GM12878 (cell line): ENCODE measurements around the gene RAPH1. TPM values are rescaled to one million over a fixed set of nuclear protein-coding genes. Genes with fewer than 3 reads are reported as not detected.

ENCODE experiments used
- ATAC-seq: fragments of 200-7000 bp; cut with Tn5 transposase; 3 replicates; pipeline ENCODE4 v1.9.1; 2020; ENCODE audit warnings: mild to moderate bottlenecking, moderate library complexity
- BruUV-seq: library from RNA; stranded (reverse); fragments of 400-500 nt; replicated peaks from 2 replicates; lab custom pipeline; 2021; lab: Mats Ljungman, UMichigan
- CTCF ChIA-PET: fragments of 300-600 bp; sonication (Branson Sonifier 250); formaldehyde crosslinking; extraction: SDS; loops from one replicate; lab custom pipeline; 2021; ENCODE audit warnings: inconsistent platforms; lab: Yijun Ruan, JAX
- POLR2A ChIA-PET: fragments of 350-600 bp; formaldehyde crosslinking; extraction: SDS; loops from one replicate; lab custom pipeline; 2021; ENCODE audit warnings: inconsistent platforms; lab: Charles Lee
- RAD21 ChIA-PET: fragments of 300-600 bp; sonication (Branson Sonifier 250); formaldehyde crosslinking; loops from one replicate; lab custom pipeline; 2023; ENCODE audit warnings: antibody characterized with exemption; ENCODE audit not compliant: unreplicated experiment; lab: Charles Lee
- SMC1A ChIA-PET: fragments of 300-600 bp; sonication (Branson Sonifier 250); formaldehyde crosslinking; loops from one replicate; lab custom pipeline; 2023; ENCODE audit not compliant: unreplicated experiment, uncharacterized antibody; lab: Charles Lee
- DNase-seq: peaks from one replicate; pipeline ENCODE4 v3.0.0-alpha.2; 2011; ENCODE audit warnings: low read depth, low spot score
- FAIRE-seq: peaks from 3 replicates; lab custom pipeline; 2011; peaks lifted over from hg19 to GRCh38; lab: Jason Lieb, UNC
- H2AFZ ChIP-seq: 2 replicates; pipeline ENCODE4 v1.6.0; 2011; ENCODE audit warnings: low read depth, low read length, control low read depth; ENCODE audit not compliant: control insufficient read depth
- H3K27ac ChIP-seq: 2 replicates; pipeline ENCODE4 v1.5.1; 2011; ENCODE audit warnings: control low read depth; ENCODE audit not compliant: control insufficient read depth, insufficient read depth
- H3K27me3 ChIP-seq, 2 experiments: replicated peaks in 1 of 2; 2 replicates each; pipeline versions ENCODE4 v1.6.0 to v1.6.1; 2011; ENCODE audit warnings: low read length in 1 of 2; ENCODE audit not compliant: control insufficient read depth in 2 of 2, insufficient read depth in 2 of 2
- H3K36me3 ChIP-seq, 2 experiments: 2 replicates each; pipeline ENCODE4 v1.5.1; 2011; ENCODE audit warnings: low read length in 1 of 2; ENCODE audit not compliant: control insufficient read depth in 2 of 2, insufficient read depth in 2 of 2
- H3K4me1 ChIP-seq: 2 replicates; pipeline ENCODE4 v1.6.1; 2011; ENCODE audit warnings: mild to moderate bottlenecking, low read length, moderate library complexity, mixed read lengths; ENCODE audit not compliant: control insufficient read depth, insufficient read depth
- H3K4me2 ChIP-seq: 2 replicates; pipeline ENCODE4 v1.6.0; 2011; ENCODE audit warnings: control low read depth; ENCODE audit not compliant: control insufficient read depth, insufficient read depth
- H3K4me3 ChIP-seq: fragments of 200-600 bp; sonication (generic); 2 replicates; pipeline ENCODE4 v1.5.1; 2016
- H3K79me2 ChIP-seq: 2 replicates; pipeline ENCODE4 v1.6.0; 2011; ENCODE audit warnings: low read length; ENCODE audit not compliant: control insufficient read depth, insufficient read depth
- H3K9ac ChIP-seq: 2 replicates; pipeline ENCODE4 v1.8.0; 2011; ENCODE audit warnings: low read length, control low read depth, mixed read lengths; ENCODE audit not compliant: control insufficient read depth, insufficient read depth
- H3K9me3 ChIP-seq: replicated peaks from 3 replicates; pipeline ENCODE4 v1.5.1; 2011; ENCODE audit warnings: mild to moderate bottlenecking, low read length; ENCODE audit not compliant: control insufficient read depth, insufficient read depth
- H4K20me1 ChIP-seq: 2 replicates; pipeline ENCODE4 v1.6.0; 2011; ENCODE audit not compliant: control insufficient read depth, insufficient read depth
- CREM ChIP-seq: IDR thresholded peaks from 2 replicates; pipeline ENCODE4 v1.6.1; 2014; ENCODE audit warnings: antibody characterized with exemption, low read depth
- DPF2 ChIP-seq: fragments of 450-650 bp; IDR thresholded peaks from 2 replicates; pipeline ENCODE4 v1.6.1; 2017; ENCODE audit warnings: mild to moderate bottlenecking
- EGR1 ChIP-seq, 2 experiments: IDR thresholded peaks; 1 replicate in 1 of 2; 2 replicates in 1 of 2; pipeline ENCODE4 v1.6.1; 2011 to 2012; ENCODE audit warnings: low read depth in 2 of 2, low read length in 2 of 2, borderline replicate concordance in 1 of 2, mild to moderate bottlenecking in 1 of 2, moderate library complexity in 1 of 2
- GABPA ChIP-seq: IDR thresholded peaks from 2 replicates; pipeline ENCODE4 v1.6.1; 2014; ENCODE audit warnings: antibody characterized with exemption, low read depth, mild to moderate bottlenecking, inconsistent platforms
- MTA3 ChIP-seq: IDR thresholded peaks from 2 replicates; pipeline ENCODE4 v1.6.1; 2012; ENCODE audit warnings: low read length, inconsistent platforms, borderline replicate concordance
- SMC3 ChIP-seq: IDR thresholded peaks from 2 replicates; pipeline ENCODE4 v1.6.1; 2011; ENCODE audit warnings: low read length, improper control_type of control experiment, borderline replicate concordance
- TCF12 ChIP-seq: IDR thresholded peaks from 2 replicates; pipeline ENCODE4 v1.6.1; 2011; ENCODE audit warnings: low read depth, mild to moderate bottlenecking, low read length
- ZNF622 ChIP-seq: fragments of 450-650 bp; IDR thresholded peaks from 2 replicates; pipeline ENCODE4 v1.6.1; 2017; ENCODE audit warnings: mild to moderate bottlenecking, inconsistent platforms
- ZZZ3 ChIP-seq: IDR thresholded peaks from 2 replicates; pipeline ENCODE4 v1.6.1; 2011; ENCODE audit warnings: low read depth; ENCODE audit not compliant: control insufficient read depth, insufficient read length
- WGBS: methylation state at CpG from one replicate; pipeline ENCODE4 v1.1.6; 2016; ENCODE audit warnings: low lambda C conversion rate; ENCODE audit not compliant: insufficient replicate concordance, insufficient coverage; ENCODE audit errors: missing lambda C conversion rate; 5-methylcytosine and 5-hydroxymethylcytosine counted together
- in situ Hi-C: fragments of 300-500 bp; cut with MboI; formaldehyde crosslinking; loops from 9 replicates; pipeline ENCODE4 v1.14.3; 2018; ENCODE audit warnings: mixed read lengths
- intact Hi-C: fragments of 100-400 bp; cut with micrococcal nuclease; formaldehyde crosslinking; loops from one replicate; pipeline ENCODE4 v1.14.2; 2022; ENCODE audit not compliant: unreplicated experiment
- polyA plus RNA-seq, 11 experiments: library from polyadenylated mRNA; depleted of rRNA in 4 of 11; unstranded in 6 of 11; stranded (reverse) in 5 of 11; fragments of >200 nt; fragmentation: Nextera tagmentation in 4 of 11; fragmentation: Illumina TruSeq in 1 of 11; extraction: Ambion mirVana in 4 of 11; extraction: Trizol in 1 of 11; gene quantifications; 1 replicate in 1 of 11; 2 replicates in 10 of 11; pipeline versions ENCODE4 v1.2.1 to v1.2.3, GENCODE V29; 2011 to 2016; ENCODE audit warnings: inconsistent platforms in 2 of 11, missing spikeins in 2 of 11, low read depth in 1 of 11
- total RNA-seq, 4 experiments: library from RNA; depleted of rRNA in 3 of 4; stranded (reverse); fragments of >200 nt in 3 of 4; fragmentation: Illumina TruSeq in 1 of 4; extraction: Trizol in 1 of 4; gene quantifications; 2 replicates each; pipeline versions ENCODE4 v1.2.1 to v1.2.3, GENCODE V29; 2013 to 2021
- TF ChIP-seq, protein P1 (sequence below): IDR thresholded peaks from 2 replicates; pipeline ENCODE4 v1.6.1; 2012; ENCODE audit warnings: mild to moderate bottlenecking, low read depth, low read length
- TF ChIP-seq, protein P2 (sequence below): fragments of 450-650 bp; IDR thresholded peaks from 2 replicates; pipeline ENCODE4 v1.6.1; 2017; ENCODE audit warnings: low read depth, mild to moderate bottlenecking, moderate library complexity
- TF ChIP-seq, protein P3 (sequence below): fragments of 450-650 bp; IDR thresholded peaks from 2 replicates; pipeline ENCODE4 v1.6.1; 2016; ENCODE audit warnings: mild to moderate bottlenecking
- TF ChIP-seq, protein P4 (sequence below): fragments of 450-650 bp; IDR thresholded peaks from 2 replicates; pipeline ENCODE4 v1.6.1; 2018; ENCODE audit warnings: borderline replicate concordance, mild to moderate bottlenecking; ENCODE audit not compliant: partially characterized antibody
- TF ChIP-seq, protein P5 (sequence below): IDR thresholded peaks from 2 replicates; pipeline ENCODE4 v1.6.1; 2011; ENCODE audit warnings: low read depth, low read length, improper control_type of control experiment, borderline replicate concordance

Gene RAPH1
- total and polyA plus RNA-seq, 10 of the 15 experiments (the other 5 are each of a cell fraction or from before 2014, with no cell fraction given): 0.09 to 0.90 (median 0.21) TPM; not detected in 7

DNA sequence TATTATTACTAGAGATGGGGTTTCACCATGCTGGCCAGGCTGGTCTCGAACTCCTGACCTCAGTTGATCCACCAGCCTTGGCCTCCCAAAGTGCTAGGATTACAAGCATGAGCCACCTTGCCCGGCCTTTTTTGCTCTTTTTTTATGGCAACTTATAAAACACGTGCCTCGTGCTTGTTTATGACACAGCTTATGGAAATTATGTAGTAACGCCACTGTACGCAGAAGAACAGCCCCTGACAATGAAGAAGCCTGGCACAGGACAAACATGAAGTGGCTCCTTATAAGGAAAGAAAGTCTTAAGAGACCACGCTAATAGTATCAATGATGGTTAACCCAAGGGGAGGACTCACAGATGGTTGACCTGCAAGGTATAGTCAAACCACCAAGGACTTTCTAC lies 37.2 kb upstream of the RAPH1 start:
- Histone ChIP-seq H3K4me2 (no peak overlapping the region), H3K27me3 (no peaks in the 10 kb centered on the region; a peak in 1 of 4 replicates), H3K4me3 (no peak overlapping the region), H3K36me3 (no peaks in the 10 kb centered on the region), H3K79me2 (no peaks in the 10 kb centered on the region), H4K20me1 (no peaks in the 10 kb centered on the region), H3K4me1 (no peaks in the 10 kb centered on the region), H2AFZ (no peak overlapping the region), H3K9me3 (no peaks in the 10 kb centered on the region; the same call in 2 of the 3 replicates), H3K27ac (no peak overlapping the region), H3K9ac (no peak overlapping the region)
- ATAC-seq (no peak), DNase-seq (no peak), FAIRE-seq (no peak)
- no TSS peak for BruUV-seq
- ChIA-PET RAD21 (no interaction called here), CTCF (no interaction called here), SMC1A (no interaction called here), POLR2A (no interaction called here)
- intact Hi-C loops: no loop called here
- in situ Hi-C loops: no loop called here
- WGBS: 64% methylated on average over 7 of the region's 7 CpGs
- TF ChIP-seq TCF12: no peak
- TF ChIP-seq SMC3: no peak
- TF ChIP-seq GABPA: no peak
- TF ChIP-seq, protein P1, sequence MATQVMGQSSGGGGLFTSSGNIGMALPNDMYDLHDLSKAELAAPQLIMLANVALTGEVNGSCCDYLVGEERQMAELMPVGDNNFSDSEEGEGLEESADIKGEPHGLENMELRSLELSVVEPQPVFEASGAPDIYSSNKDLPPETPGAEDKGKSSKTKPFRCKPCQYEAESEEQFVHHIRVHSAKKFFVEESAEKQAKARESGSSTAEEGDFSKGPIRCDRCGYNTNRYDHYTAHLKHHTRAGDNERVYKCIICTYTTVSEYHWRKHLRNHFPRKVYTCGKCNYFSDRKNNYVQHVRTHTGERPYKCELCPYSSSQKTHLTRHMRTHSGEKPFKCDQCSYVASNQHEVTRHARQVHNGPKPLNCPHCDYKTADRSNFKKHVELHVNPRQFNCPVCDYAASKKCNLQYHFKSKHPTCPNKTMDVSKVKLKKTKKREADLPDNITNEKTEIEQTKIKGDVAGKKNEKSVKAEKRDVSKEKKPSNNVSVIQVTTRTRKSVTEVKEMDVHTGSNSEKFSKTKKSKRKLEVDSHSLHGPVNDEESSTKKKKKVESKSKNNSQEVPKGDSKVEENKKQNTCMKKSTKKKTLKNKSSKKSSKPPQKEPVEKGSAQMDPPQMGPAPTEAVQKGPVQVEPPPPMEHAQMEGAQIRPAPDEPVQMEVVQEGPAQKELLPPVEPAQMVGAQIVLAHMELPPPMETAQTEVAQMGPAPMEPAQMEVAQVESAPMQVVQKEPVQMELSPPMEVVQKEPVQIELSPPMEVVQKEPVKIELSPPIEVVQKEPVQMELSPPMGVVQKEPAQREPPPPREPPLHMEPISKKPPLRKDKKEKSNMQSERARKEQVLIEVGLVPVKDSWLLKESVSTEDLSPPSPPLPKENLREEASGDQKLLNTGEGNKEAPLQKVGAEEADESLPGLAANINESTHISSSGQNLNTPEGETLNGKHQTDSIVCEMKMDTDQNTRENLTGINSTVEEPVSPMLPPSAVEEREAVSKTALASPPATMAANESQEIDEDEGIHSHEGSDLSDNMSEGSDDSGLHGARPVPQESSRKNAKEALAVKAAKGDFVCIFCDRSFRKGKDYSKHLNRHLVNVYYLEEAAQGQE: no peak
- no peak for TF ChIP-seq CREM
- no peak for TF ChIP-seq ZZZ3
- TF ChIP-seq ZNF622: no peak
- TF ChIP-seq MTA3: no peak
- TF ChIP-seq, protein P2, sequence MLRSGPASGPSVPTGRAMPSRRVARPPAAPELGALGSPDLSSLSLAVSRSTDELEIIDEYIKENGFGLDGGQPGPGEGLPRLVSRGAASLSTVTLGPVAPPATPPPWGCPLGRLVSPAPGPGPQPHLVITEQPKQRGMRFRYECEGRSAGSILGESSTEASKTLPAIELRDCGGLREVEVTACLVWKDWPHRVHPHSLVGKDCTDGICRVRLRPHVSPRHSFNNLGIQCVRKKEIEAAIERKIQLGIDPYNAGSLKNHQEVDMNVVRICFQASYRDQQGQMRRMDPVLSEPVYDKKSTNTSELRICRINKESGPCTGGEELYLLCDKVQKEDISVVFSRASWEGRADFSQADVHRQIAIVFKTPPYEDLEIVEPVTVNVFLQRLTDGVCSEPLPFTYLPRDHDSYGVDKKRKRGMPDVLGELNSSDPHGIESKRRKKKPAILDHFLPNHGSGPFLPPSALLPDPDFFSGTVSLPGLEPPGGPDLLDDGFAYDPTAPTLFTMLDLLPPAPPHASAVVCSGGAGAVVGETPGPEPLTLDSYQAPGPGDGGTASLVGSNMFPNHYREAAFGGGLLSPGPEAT: no peak
- no peak for TF ChIP-seq DPF2
- TF ChIP-seq, protein P3, sequence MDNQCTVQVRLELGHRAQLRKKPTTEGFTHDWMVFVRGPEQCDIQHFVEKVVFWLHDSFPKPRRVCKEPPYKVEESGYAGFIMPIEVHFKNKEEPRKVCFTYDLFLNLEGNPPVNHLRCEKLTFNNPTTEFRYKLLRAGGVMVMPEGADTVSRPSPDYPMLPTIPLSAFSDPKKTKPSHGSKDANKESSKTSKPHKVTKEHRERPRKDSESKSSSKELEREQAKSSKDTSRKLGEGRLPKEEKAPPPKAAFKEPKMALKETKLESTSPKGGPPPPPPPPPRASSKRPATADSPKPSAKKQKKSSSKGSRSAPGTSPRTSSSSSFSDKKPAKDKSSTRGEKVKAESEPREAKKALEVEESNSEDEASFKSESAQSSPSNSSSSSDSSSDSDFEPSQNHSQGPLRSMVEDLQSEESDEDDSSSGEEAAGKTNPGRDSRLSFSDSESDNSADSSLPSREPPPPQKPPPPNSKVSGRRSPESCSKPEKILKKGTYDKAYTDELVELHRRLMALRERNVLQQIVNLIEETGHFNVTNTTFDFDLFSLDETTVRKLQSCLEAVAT: no peak
- no peak for TF ChIP-seq EGR1 (IDR thresholded peaks at IDR 0.05; ENCODE audit: borderline replicate concordance in 1 of 2, low read depth in 2 of 2, low read length in 2 of 2)
- TF ChIP-seq, protein P4, sequence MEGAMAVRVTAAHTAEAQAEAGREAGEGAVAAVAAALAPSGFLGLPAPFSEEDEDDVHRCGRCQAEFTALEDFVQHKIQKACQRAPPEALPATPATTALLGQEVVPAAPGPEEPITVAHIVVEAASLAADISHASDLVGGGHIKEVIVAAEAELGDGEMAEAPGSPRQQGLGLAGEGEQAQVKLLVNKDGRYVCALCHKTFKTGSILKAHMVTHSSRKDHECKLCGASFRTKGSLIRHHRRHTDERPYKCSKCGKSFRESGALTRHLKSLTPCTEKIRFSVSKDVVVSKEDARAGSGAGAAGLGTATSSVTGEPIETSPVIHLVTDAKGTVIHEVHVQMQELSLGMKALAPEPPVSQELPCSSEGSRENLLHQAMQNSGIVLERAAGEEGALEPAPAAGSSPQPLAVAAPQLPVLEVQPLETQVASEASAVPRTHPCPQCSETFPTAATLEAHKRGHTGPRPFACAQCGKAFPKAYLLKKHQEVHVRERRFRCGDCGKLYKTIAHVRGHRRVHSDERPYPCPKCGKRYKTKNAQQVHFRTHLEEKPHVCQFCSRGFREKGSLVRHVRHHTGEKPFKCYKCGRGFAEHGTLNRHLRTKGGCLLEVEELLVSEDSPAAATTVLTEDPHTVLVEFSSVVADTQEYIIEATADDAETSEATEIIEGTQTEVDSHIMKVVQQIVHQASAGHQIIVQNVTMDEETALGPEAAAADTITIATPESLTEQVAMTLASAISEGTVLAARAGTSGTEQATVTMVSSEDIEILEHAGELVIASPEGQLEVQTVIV: no peak
- TF ChIP-seq, protein P5, sequence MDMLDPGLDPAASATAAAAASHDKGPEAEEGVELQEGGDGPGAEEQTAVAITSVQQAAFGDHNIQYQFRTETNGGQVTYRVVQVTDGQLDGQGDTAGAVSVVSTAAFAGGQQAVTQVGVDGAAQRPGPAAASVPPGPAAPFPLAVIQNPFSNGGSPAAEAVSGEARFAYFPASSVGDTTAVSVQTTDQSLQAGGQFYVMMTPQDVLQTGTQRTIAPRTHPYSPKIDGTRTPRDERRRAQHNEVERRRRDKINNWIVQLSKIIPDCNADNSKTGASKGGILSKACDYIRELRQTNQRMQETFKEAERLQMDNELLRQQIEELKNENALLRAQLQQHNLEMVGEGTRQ: no peak
